ENCODE measurements around the gene CTDSP2. TPM values are rescaled to one million over a fixed set of nuclear protein-coding genes. Genes with fewer than 3 reads are reported as not detected.

CTDSP2 gene
- total RNA-seq, 1 donor from 2014 or later: 87.1 TPM

GRCh38 chr12:57835366-57836288 lies 10.9 kb downstream of the CTDSP2 start:
- H3K9ac ChIP-seq (ENCODE audit: low read length): no peak overlapping the region
- H3K36me3 ChIP-seq (ENCODE audit: insufficient read depth, low read length): no peaks in the 10 kb centered on the region
- no peaks in the 10 kb centered on the region for H3K27me3 ChIP-seq (ENCODE audit: insufficient read depth, low read length)
- H2AFZ ChIP-seq (ENCODE audit: low read depth, low read length): no peak overlapping the region
- TF ChIP-seq, protein P1, sequence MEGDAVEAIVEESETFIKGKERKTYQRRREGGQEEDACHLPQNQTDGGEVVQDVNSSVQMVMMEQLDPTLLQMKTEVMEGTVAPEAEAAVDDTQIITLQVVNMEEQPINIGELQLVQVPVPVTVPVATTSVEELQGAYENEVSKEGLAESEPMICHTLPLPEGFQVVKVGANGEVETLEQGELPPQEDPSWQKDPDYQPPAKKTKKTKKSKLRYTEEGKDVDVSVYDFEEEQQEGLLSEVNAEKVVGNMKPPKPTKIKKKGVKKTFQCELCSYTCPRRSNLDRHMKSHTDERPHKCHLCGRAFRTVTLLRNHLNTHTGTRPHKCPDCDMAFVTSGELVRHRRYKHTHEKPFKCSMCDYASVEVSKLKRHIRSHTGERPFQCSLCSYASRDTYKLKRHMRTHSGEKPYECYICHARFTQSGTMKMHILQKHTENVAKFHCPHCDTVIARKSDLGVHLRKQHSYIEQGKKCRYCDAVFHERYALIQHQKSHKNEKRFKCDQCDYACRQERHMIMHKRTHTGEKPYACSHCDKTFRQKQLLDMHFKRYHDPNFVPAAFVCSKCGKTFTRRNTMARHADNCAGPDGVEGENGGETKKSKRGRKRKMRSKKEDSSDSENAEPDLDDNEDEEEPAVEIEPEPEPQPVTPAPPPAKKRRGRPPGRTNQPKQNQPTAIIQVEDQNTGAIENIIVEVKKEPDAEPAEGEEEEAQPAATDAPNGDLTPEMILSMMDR (IDR thresholded peaks at IDR 0.05; ENCODE audit: insufficient read depth, low read depth, low read length): no peak
- TF ChIP-seq EZH2 (IDR thresholded peaks at IDR 0.05; ENCODE audit: insufficient read depth, low read length): no peak
- H3K79me2 ChIP-seq (ENCODE audit: insufficient read depth, low read length): peaks cover 99% of the 10 kb centered on the region
- H3K4me3 Mint-ChIP-seq (ENCODE audit: unreplicated experiment): peak overlapping the region; percentile 16
- DNase-seq (ENCODE audit: low read depth) (no peak), FAIRE-seq (no peak)
- peak overlapping the region; percentile 53 for H3K27ac Mint-ChIP-seq (ENCODE audit: unreplicated experiment)
- no peak overlapping the region for H3K27ac ChIP-seq (ENCODE audit: low read depth, low read length)
- H4K20me1 ChIP-seq (ENCODE audit: insufficient read depth, low read length): peaks cover 96% of the 10 kb centered on the region
- H3K9me3 Mint-ChIP-seq (ENCODE audit: unreplicated experiment): no peaks in the 10 kb centered on the region
- H3K4me3 ChIP-seq (ENCODE audit: insufficient read depth, low read depth, low read length): no peak overlapping the region
- H3K27me3 Mint-ChIP-seq (ENCODE audit: low read depth, unreplicated experiment): no peaks in the 10 kb centered on the region
- H3K4me2 ChIP-seq (ENCODE audit: low read length): no peak overlapping the region
- peaks cover 2% of the 10 kb centered on the region for H3K36me3 Mint-ChIP-seq (ENCODE audit: low read depth, unreplicated experiment)
- H3K4me1 ChIP-seq (ENCODE audit: insufficient read depth, low read length): peaks cover 59% of the 10 kb centered on the region
- H3K9me3 ChIP-seq (ENCODE audit: insufficient read depth, low read depth, low read length): no peaks in the 10 kb centered on the region
- H3K4me1 Mint-ChIP-seq (ENCODE audit: low read depth, unreplicated experiment): peaks cover 68% of the 10 kb centered on the region

GRCh38 chr12:57834086-57834876 lies 12.2 kb downstream of the CTDSP2 start:
- Mint-ChIP-seq H3K4me1 (ENCODE audit: low read depth, unreplicated experiment) (peaks cover 66% of the 10 kb centered on the region), H3K36me3 (ENCODE audit: low read depth, unreplicated experiment) (no peaks in the 10 kb centered on the region), H3K4me3 (ENCODE audit: unreplicated experiment) (no peak overlapping the region), H3K27ac (ENCODE audit: unreplicated experiment) (no peak overlapping the region), H3K27me3 (ENCODE audit: low read depth, unreplicated experiment) (no peaks in the 10 kb centered on the region), H3K9me3 (ENCODE audit: unreplicated experiment) (no peaks in the 10 kb centered on the region)
- DNase-seq (ENCODE audit: low read depth) (no peak), FAIRE-seq (no peak)
- H3K79me2 ChIP-seq (ENCODE audit: insufficient read depth, low read length): peaks cover 100% of the 10 kb centered on the region
- no peaks in the 10 kb centered on the region for H3K9me3 ChIP-seq (ENCODE audit: insufficient read depth, low read depth, low read length)
- no peak overlapping the region for H3K9ac ChIP-seq (ENCODE audit: low read length)
- H3K27ac ChIP-seq (ENCODE audit: low read depth, low read length): no peak overlapping the region
- H3K27me3 ChIP-seq (ENCODE audit: insufficient read depth, low read length): no peaks in the 10 kb centered on the region
- TF ChIP-seq, protein P1 (IDR thresholded peaks at IDR 0.05; ENCODE audit: insufficient read depth, low read depth, low read length): no peak
- no peak for TF ChIP-seq EZH2 (IDR thresholded peaks at IDR 0.05; ENCODE audit: insufficient read depth, low read length)
- no peak overlapping the region for H3K4me3 ChIP-seq (ENCODE audit: insufficient read depth, low read depth, low read length)
- peaks cover 95% of the 10 kb centered on the region for H4K20me1 ChIP-seq (ENCODE audit: insufficient read depth, low read length)
- no peak overlapping the region for H2AFZ ChIP-seq (ENCODE audit: low read depth, low read length)
- peaks cover under 1% of the 10 kb centered on the region for H3K36me3 ChIP-seq (ENCODE audit: insufficient read depth, low read length)
- no peak overlapping the region for H3K4me2 ChIP-seq (ENCODE audit: low read length)
- H3K4me1 ChIP-seq (ENCODE audit: insufficient read depth, low read length): peaks cover 51% of the 10 kb centered on the region
